B cell (primary cell): Measurements from ENCODE around the gene PRTFDC1. TPM values are rescaled to one million over a fixed set of nuclear protein-coding genes. Genes with fewer than 3 reads are reported as not detected.

Experiments
- ATAC-seq: fragments of 200-7000 bp; cut with Tn5 transposase; one replicate; pipeline ENCODE4 v1.10.0; 2021; ENCODE audit warnings: low read depth, mild to moderate bottlenecking, moderate number of reproducible peaks, moderate library complexity
- CTCF ChIA-PET: fragments of 350-600 bp; sonication (Branson Sonifier 250); formaldehyde crosslinking; loops from one replicate; lab custom pipeline; 2021; ENCODE audit warnings: antibody characterized with exemption, inconsistent platforms; lab: Charles Lee
- POLR2A ChIA-PET: fragments of 350-600 bp; sonication (Branson Sonifier 250); formaldehyde crosslinking; loops from one replicate; lab custom pipeline; 2021; ENCODE audit warnings: antibody characterized with exemption; lab: Charles Lee
- DNase-seq: peaks from one replicate; pipeline ENCODE4 v3.0.0; 2013
- H2AFZ ChIP-seq: 2 replicates; pipeline ENCODE4 v1.6.1; 2012; ENCODE audit warnings: mild to moderate bottlenecking, low read depth, low read length; ENCODE audit not compliant: insufficient read depth, poor library complexity, severe bottlenecking
- H3K27ac ChIP-seq, 2 donors: 1 replicate in 1 of 2; 2 replicates in 1 of 2; pipeline ENCODE4 v1.5.1; 2012 to 2013; ENCODE audit warnings: low read length in 2 of 2, mild to moderate bottlenecking in 2 of 2, moderate library complexity in 1 of 2
- H3K27me3 ChIP-seq, 4 experiments: fragments of 200-600 bp in 1 of 4; sonication (generic) in 1 of 4; replicated peaks in 1 of 4; 1 replicate in 2 of 4; 2 replicates in 2 of 4; pipeline versions ENCODE4 v1.6.1 to v1.7.0; 2013 to 2016; ENCODE audit warnings: low read length in 3 of 4, mild to moderate bottlenecking in 2 of 4, mixed read lengths in 1 of 4, moderate library complexity in 1 of 4; ENCODE audit not compliant: insufficient read depth in 4 of 4, control insufficient read depth in 3 of 4; ENCODE audit errors: control extremely low read depth in 1 of 4
- H3K36me3 ChIP-seq, 2 experiments: replicated peaks in 1 of 2; 1 replicate in 1 of 2; 2 replicates in 1 of 2; pipeline versions ENCODE4 v1.6.1 to v1.7.1; 2013; ENCODE audit warnings: low read length in 1 of 2; ENCODE audit not compliant: insufficient read depth in 2 of 2, control insufficient read depth in 1 of 2; ENCODE audit errors: control extremely low read depth in 1 of 2, extremely low read depth in 1 of 2
- H3K4me1 ChIP-seq, 2 donors: fragments of 200-600 bp in 1 of 2; sonication (generic) in 1 of 2; 1 replicate in 1 of 2; 2 replicates in 1 of 2; pipeline versions ENCODE4 v1.5.1 to v1.6.1; 2013 to 2017; ENCODE audit warnings: low read length in 2 of 2; ENCODE audit not compliant: control insufficient read depth in 2 of 2, insufficient read depth in 2 of 2
- H3K4me2 ChIP-seq: replicated peaks from 2 replicates; pipeline ENCODE3; 2012; ENCODE audit warnings: mild to moderate bottlenecking, low read depth, low read length; ENCODE audit not compliant: poor library complexity, severe bottlenecking
- H3K4me3 ChIP-seq, 5 experiments: fragments of 200-600 bp in 1 of 5; sonication (generic) in 1 of 5; 1 replicate in 3 of 5; 2 replicates in 2 of 5; pipeline versions ENCODE4 v1.5.1 to v1.7.0; 2011 to 2016; ENCODE audit warnings: low read length in 4 of 5, mild to moderate bottlenecking in 4 of 5, low read depth in 2 of 5, control low read depth in 1 of 5, moderate library complexity in 1 of 5; ENCODE audit not compliant: insufficient read depth in 1 of 5; ENCODE audit errors: control extremely low read depth in 1 of 5, extremely low read depth in 1 of 5
- H3K79me2 ChIP-seq: fragments of 200-600 bp; sonication (generic); one replicate; pipeline ENCODE4 v1.6.0; 2016; ENCODE audit warnings: low read length; ENCODE audit not compliant: control insufficient read depth, insufficient read depth
- H3K9ac ChIP-seq: fragments of 200-600 bp; sonication (generic); 2 replicates; pipeline ENCODE4 v1.6.1; 2017; ENCODE audit warnings: mild to moderate bottlenecking, low read length, moderate library complexity
- H3K9me3 ChIP-seq, 3 donors: one replicate each; pipeline versions ENCODE4 v1.6.1 to v1.7.1; 2013; ENCODE audit warnings: low read length in 2 of 3; ENCODE audit not compliant: control insufficient read depth in 2 of 3, insufficient read depth in 1 of 3; ENCODE audit errors: control extremely low read depth in 1 of 3
- H4K20me1 ChIP-seq: 2 replicates; pipeline ENCODE4 v1.6.0; 2012; ENCODE audit warnings: mild to moderate bottlenecking, low read length; ENCODE audit not compliant: insufficient read depth, control insufficient read depth, poor library complexity, severe bottlenecking
- H3K27ac Mint-ChIP-seq: one replicate; pipeline ENCODE4 v1.8.0; 2021; ENCODE audit warnings: mixed read lengths
- H3K27me3 Mint-ChIP-seq: one replicate; pipeline ENCODE4 v1.8.0; 2021; ENCODE audit warnings: mixed read lengths
- H3K4me1 Mint-ChIP-seq: one replicate; pipeline ENCODE4 v1.8.0; 2021; ENCODE audit warnings: mixed read lengths
- H3K4me3 Mint-ChIP-seq: one replicate; pipeline ENCODE4 v1.8.0; 2021; ENCODE audit warnings: mixed read lengths
- H3K9me3 Mint-ChIP-seq: one replicate; pipeline ENCODE4 v1.8.0; 2022; ENCODE audit warnings: mixed read lengths; ENCODE audit not compliant: insufficient read depth
- EZH2 ChIP-seq: IDR thresholded peaks from 2 replicates; pipeline ENCODE4 v1.6.1; 2012; ENCODE audit warnings: borderline replicate concordance, low read depth, mild to moderate bottlenecking, moderate library complexity, low read length; ENCODE audit not compliant: insufficient read depth, poor library complexity, severe bottlenecking
- WGBS: methylation state at CpG from one replicate; pipeline ENCODE4 v1.1.5; 2013; ENCODE audit warnings: missing lambda C conversion rate; ENCODE audit not compliant: insufficient coverage; 5-methylcytosine and 5-hydroxymethylcytosine counted together
- intact Hi-C: fragments of 100-400 bp; cut with micrococcal nuclease; formaldehyde crosslinking; loops from one replicate; pipeline ENCODE4 v1.10.0; 2022
- polyA plus RNA-seq: library from polyadenylated mRNA; depleted of rRNA; stranded (reverse); fragments of >200 nt; gene quantifications from 2 replicates; pipeline ENCODE4 v1.2.3, GENCODE V29; 2012
- total RNA-seq, 2 donors: library from RNA; stranded (reverse); fragments of 120-200 nt in 1 of 2; gene quantifications; 1 replicate in 1 of 2; 2 replicates in 1 of 2; pipeline versions ENCODE4 v1.2.3 to v1.2.4, GENCODE V29; 2013 to 2022
- TF ChIP-seq, protein P1 (sequence below): fragments of 200-600 bp; IDR thresholded peaks from one replicate; pipeline ENCODE4 v1.8.0; 2022; ENCODE audit warnings: antibody characterized with exemption, mild to moderate bottlenecking

Gene PRTFDC1
- total and polyA plus RNA-seq, 2 donors (not counting 1 experiment from before 2014, with no cell fraction given) = 0.63 TPM; not detected in 1

DNA sequence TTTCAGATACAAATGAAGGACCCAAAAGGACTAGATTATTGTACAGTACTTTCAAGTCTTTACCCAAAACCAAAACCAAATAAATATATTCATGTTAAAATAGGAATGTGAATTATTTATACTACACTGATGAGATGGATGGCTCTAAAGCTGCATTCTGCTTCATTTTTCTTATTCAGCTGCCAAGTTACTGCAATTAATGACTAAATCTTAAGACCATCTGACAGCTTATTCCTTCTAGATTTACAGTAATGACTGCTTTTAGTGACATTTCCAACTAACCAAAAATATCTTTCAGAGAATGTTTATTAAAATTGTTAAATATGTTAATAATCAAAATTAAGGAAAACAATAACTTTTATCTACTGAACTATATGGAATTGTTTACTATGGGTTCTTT is 42.7 kb upstream of the PRTFDC1 start:
- Histone ChIP-seq H3K9me3 (peaks cover under 1 to 3% (median 2%) of the 10 kb centered on the region in 3 donors), H3K79me2 (no peaks in the 10 kb centered on the region), H3K27ac (no peak overlapping the region), H3K9ac (no peak overlapping the region), H3K27me3 (peaks cover 0 to 2% (median 0%) of the 10 kb centered on the region in 4 experiments), H3K4me2 (no peak overlapping the region), H3K36me3 (no peaks in the 10 kb centered on the region), H3K4me1 (no peaks in the 10 kb centered on the region), H3K4me3 (no peak overlapping the region), H2AFZ (no peak overlapping the region), H4K20me1 (no peaks in the 10 kb centered on the region)
- no peak overlapping the region for H3K27ac Mint-ChIP-seq
- H3K4me3 Mint-ChIP-seq = no peak overlapping the region
- CTCF ChIA-PET = interaction anchor here (0.5 kb wide), 1 partner anchor 327 kb away, joined by 3 read pairs; no protein-coding TSS in a partner anchor
- no peak for DNase-seq
- no peaks in the 10 kb centered on the region for H3K4me1 Mint-ChIP-seq
- intact Hi-C loops = no loop called here
- TF ChIP-seq, protein P1, sequence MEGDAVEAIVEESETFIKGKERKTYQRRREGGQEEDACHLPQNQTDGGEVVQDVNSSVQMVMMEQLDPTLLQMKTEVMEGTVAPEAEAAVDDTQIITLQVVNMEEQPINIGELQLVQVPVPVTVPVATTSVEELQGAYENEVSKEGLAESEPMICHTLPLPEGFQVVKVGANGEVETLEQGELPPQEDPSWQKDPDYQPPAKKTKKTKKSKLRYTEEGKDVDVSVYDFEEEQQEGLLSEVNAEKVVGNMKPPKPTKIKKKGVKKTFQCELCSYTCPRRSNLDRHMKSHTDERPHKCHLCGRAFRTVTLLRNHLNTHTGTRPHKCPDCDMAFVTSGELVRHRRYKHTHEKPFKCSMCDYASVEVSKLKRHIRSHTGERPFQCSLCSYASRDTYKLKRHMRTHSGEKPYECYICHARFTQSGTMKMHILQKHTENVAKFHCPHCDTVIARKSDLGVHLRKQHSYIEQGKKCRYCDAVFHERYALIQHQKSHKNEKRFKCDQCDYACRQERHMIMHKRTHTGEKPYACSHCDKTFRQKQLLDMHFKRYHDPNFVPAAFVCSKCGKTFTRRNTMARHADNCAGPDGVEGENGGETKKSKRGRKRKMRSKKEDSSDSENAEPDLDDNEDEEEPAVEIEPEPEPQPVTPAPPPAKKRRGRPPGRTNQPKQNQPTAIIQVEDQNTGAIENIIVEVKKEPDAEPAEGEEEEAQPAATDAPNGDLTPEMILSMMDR = no peak
- no peak for TF ChIP-seq EZH2
- no peaks in the 10 kb centered on the region for H3K9me3 Mint-ChIP-seq
- POLR2A ChIA-PET = no interaction called here
- ATAC-seq = no peak
- peaks cover 9% of the 10 kb centered on the region for H3K27me3 Mint-ChIP-seq

DNA sequence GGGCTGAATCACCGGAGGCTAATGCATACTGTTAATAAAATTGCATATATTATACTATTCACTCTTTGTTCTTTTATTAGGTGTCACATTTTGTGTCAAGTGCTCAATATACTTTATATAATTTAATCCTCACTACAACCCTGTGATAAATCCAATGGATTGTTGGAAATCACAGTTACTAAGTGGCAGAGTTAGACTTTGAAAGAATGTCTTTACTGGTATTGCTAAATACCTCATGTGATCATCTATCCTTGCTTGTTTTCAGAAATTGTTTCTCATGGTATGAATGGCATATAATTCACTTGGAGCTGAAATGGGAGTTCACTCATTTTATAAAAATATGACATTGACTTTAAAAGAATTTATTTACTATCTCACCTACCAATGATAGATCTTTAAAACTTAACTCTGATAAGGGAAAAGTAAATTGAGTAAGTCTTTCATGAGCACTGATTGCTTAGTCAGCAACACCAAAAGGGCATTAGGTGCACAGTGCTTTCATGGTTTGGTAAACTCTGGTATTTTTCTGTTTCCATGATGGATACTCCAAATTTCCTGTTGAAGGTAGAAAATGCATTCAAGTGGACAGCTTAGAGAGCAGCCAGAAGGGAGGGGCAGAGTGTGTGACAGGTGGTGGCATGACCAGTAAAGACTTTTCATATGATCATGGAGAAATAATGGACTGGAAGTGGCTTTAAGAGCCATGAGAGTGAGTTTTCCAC is 41.0 kb upstream of the PRTFDC1 start:
- intact Hi-C loops = no loop called here
- H3K9me3 Mint-ChIP-seq = no peaks in the 10 kb centered on the region
- Histone ChIP-seq H3K36me3 (no peaks in the 10 kb centered on the region), H4K20me1 (no peaks in the 10 kb centered on the region), H3K79me2 (no peaks in the 10 kb centered on the region), H3K27ac (no peak overlapping the region), H3K4me2 (no peak overlapping the region), H3K4me3 (no peak overlapping the region), H3K9ac (no peak overlapping the region), H3K4me1 (no peaks in the 10 kb centered on the region), H2AFZ (no peak overlapping the region), H3K9me3 (peaks cover 0 to 3% (median 0%) of the 10 kb centered on the region in 3 donors), H3K27me3 (peaks cover 0 to 5% (median 0%) of the 10 kb centered on the region in 4 experiments)
- peaks cover 3% of the 10 kb centered on the region for H3K4me1 Mint-ChIP-seq
- no peak for TF ChIP-seq EZH2
- TF ChIP-seq, protein P1 = no peak
- no peak for ATAC-seq
- no CpG with 5 or more reads among the region's 1 CpG for WGBS
- peaks cover 9% of the 10 kb centered on the region for H3K27me3 Mint-ChIP-seq
- H3K27ac Mint-ChIP-seq = no peak overlapping the region
- DNase-seq = no peak
- H3K4me3 Mint-ChIP-seq = no peak overlapping the region
- ChIA-PET CTCF (no interaction called here), POLR2A (no interaction called here)
